H9 (cell line): ENCODE data around the gene DLG2. TPM values are rescaled to one million over a fixed set of nuclear protein-coding genes. Genes with fewer than 3 reads are reported as not detected.

Experiments
- DNase-seq: peaks from one replicate; pipeline ENCODE4 v3.0.0-alpha.2; 2017
- H2AFZ ChIP-seq: one replicate; pipeline ENCODE4 v1.6.1; 2013; ENCODE audit warnings: mild to moderate bottlenecking, low read length, control low read depth, moderate library complexity
- H2AK5ac ChIP-seq: 2 replicates; pipeline ENCODE4 v1.6.1; 2013; ENCODE audit warnings: low read length, control low read depth, mixed read lengths; ENCODE audit not compliant: insufficient read length
- H2BK120ac ChIP-seq: one replicate; pipeline ENCODE4 v1.6.1; 2013; ENCODE audit warnings: low read depth, mild to moderate bottlenecking, low read length, control low read depth, inconsistent platforms; ENCODE audit not compliant: poor library complexity, severe bottlenecking
- H2BK12ac ChIP-seq: 2 replicates; pipeline ENCODE4 v1.6.1; 2013; ENCODE audit warnings: low read length, control low read depth, mixed read lengths, low read depth; ENCODE audit not compliant: insufficient read length
- H2BK15ac ChIP-seq: 2 replicates; pipeline ENCODE4 v1.6.1; 2013; ENCODE audit warnings: low read depth, low read length, control low read depth
- H2BK20ac ChIP-seq: one replicate; pipeline ENCODE4 v1.6.1; 2013; ENCODE audit warnings: low read depth, mild to moderate bottlenecking, low read length, control low read depth, inconsistent platforms; ENCODE audit not compliant: poor library complexity, severe bottlenecking
- H2BK5ac ChIP-seq: 2 replicates; pipeline ENCODE4 v1.6.1; 2013; ENCODE audit warnings: low read length, control low read depth, mixed read lengths; ENCODE audit not compliant: insufficient read length
- H3K14ac ChIP-seq: 2 replicates; pipeline ENCODE4 v1.6.1; 2013; ENCODE audit warnings: low read length, control low read depth; ENCODE audit not compliant: insufficient read depth
- H3K18ac ChIP-seq: 2 replicates; pipeline ENCODE4 v1.6.1; 2013; ENCODE audit warnings: low read depth, mild to moderate bottlenecking, mixed read lengths, low read length, control low read depth; ENCODE audit not compliant: insufficient read length
- H3K23ac ChIP-seq: 2 replicates; pipeline ENCODE4 v1.6.1; 2013; ENCODE audit warnings: low read length, control low read depth, mixed read lengths, low read depth; ENCODE audit not compliant: insufficient read length
- H3K23me2 ChIP-seq: 2 replicates; pipeline ENCODE4 v1.6.1; 2013; ENCODE audit warnings: low read depth, mild to moderate bottlenecking, mixed read lengths, low read length, control low read depth; ENCODE audit not compliant: insufficient read length, poor library complexity, severe bottlenecking
- H3K27ac ChIP-seq: 2 replicates; pipeline ENCODE4 v1.5.1; 2013; ENCODE audit warnings: low read length, control low read depth, mixed read lengths, low read depth; ENCODE audit not compliant: insufficient read length
- H3K27me3 ChIP-seq: 2 replicates; pipeline ENCODE4 v1.6.1; 2013; ENCODE audit warnings: low read length, control low read depth, inconsistent platforms; ENCODE audit not compliant: insufficient read depth
- H3K4ac ChIP-seq: 2 replicates; pipeline ENCODE4 v1.6.1; 2013; ENCODE audit warnings: low read depth, mild to moderate bottlenecking, control low read depth, inconsistent platforms, low read length, moderate library complexity
- H3K4me1 ChIP-seq: 2 replicates; pipeline ENCODE4 v1.6.1; 2013; ENCODE audit warnings: low read length, control low read depth, inconsistent platforms; ENCODE audit not compliant: insufficient read depth
- H3K4me2 ChIP-seq: 2 replicates; pipeline ENCODE4 v1.6.1; 2013; ENCODE audit warnings: low read length, control low read depth, mixed read lengths; ENCODE audit not compliant: insufficient read length, insufficient read depth
- H3K56ac ChIP-seq: 2 replicates; pipeline ENCODE4 v1.6.1; 2013; ENCODE audit warnings: low read depth, mild to moderate bottlenecking, mixed read lengths, low read length, control low read depth; ENCODE audit not compliant: insufficient read length
- H3K79me1 ChIP-seq: 2 replicates; pipeline ENCODE4 v1.6.1; 2013; ENCODE audit warnings: low read depth, mild to moderate bottlenecking, moderate library complexity, low read length, control low read depth, inconsistent platforms; ENCODE audit not compliant: insufficient read depth, poor library complexity, severe bottlenecking
- H3K79me2 ChIP-seq: 2 replicates; pipeline ENCODE4 v1.6.1; 2013; ENCODE audit warnings: low read length, control low read depth, inconsistent platforms; ENCODE audit not compliant: insufficient read depth
- H3K9ac ChIP-seq: 2 replicates; pipeline ENCODE4 v1.6.1; 2013; ENCODE audit warnings: low read length, control low read depth, mixed read lengths; ENCODE audit not compliant: insufficient read length; ENCODE audit errors: extremely low read depth
- H3K9me3 ChIP-seq: one replicate; pipeline ENCODE4 v1.6.1; 2013; ENCODE audit warnings: low read depth, low read length, inconsistent platforms; ENCODE audit not compliant: control insufficient read depth
- H3T11ph ChIP-seq: one replicate; pipeline ENCODE4 v1.6.1; 2013; ENCODE audit warnings: mild to moderate bottlenecking, low read length, control low read depth, inconsistent platforms
- H4K20me1 ChIP-seq: one replicate; pipeline ENCODE4 v1.6.1; 2013; ENCODE audit not compliant: control insufficient read depth, insufficient read length, insufficient read depth
- H4K5ac ChIP-seq: 2 replicates; pipeline ENCODE4 v1.6.1; 2013; ENCODE audit warnings: low read depth, mild to moderate bottlenecking, mixed read lengths, low read length, control low read depth; ENCODE audit not compliant: insufficient read length
- H4K8ac ChIP-seq: replicated peaks from 2 replicates; pipeline ENCODE4 v1.6.1; 2013; ENCODE audit warnings: low read length, control low read depth, mixed read lengths, low read depth; ENCODE audit not compliant: insufficient read length
- H4K91ac ChIP-seq: 2 replicates; pipeline ENCODE4 v1.6.1; 2013; ENCODE audit warnings: low read depth, mild to moderate bottlenecking, moderate library complexity, mixed read lengths, low read length, control low read depth; ENCODE audit not compliant: insufficient read length
- H3K27ac Mint-ChIP-seq, 3 experiments: 2 replicates in 2 of 3; 3 replicates in 1 of 3; pipeline ENCODE4 v1.8.0; 2020 to 2021; ENCODE audit warnings: mixed read lengths in 3 of 3, mild to moderate bottlenecking in 1 of 3, moderate library complexity in 1 of 3
- H3K27me3 Mint-ChIP-seq: 2 replicates; pipeline ENCODE4 v1.8.0; 2021; ENCODE audit warnings: low read depth, mild to moderate bottlenecking, moderate library complexity, mixed read lengths
- H3K36me3 Mint-ChIP-seq, 3 experiments: 2 replicates in 2 of 3; 3 replicates in 1 of 3; pipeline ENCODE4 v1.8.0; 2020 to 2021; ENCODE audit warnings: low read depth in 3 of 3, mixed read lengths in 3 of 3; ENCODE audit not compliant: insufficient read depth in 1 of 3
- H3K4me1 Mint-ChIP-seq, 2 experiments: 2 replicates each; pipeline ENCODE4 v1.8.0; 2020; ENCODE audit warnings: mixed read lengths in 2 of 2
- H3K4me3 Mint-ChIP-seq, 2 experiments: 2 replicates in 1 of 2; 3 replicates in 1 of 2; pipeline ENCODE4 v1.8.0; 2020 to 2021; ENCODE audit warnings: mild to moderate bottlenecking in 2 of 2, mixed read lengths in 2 of 2, moderate library complexity in 1 of 2
- H3K9me3 Mint-ChIP-seq, 2 experiments: 2 replicates in 1 of 2; 3 replicates in 1 of 2; pipeline ENCODE4 v1.8.0; 2020; ENCODE audit warnings: mild to moderate bottlenecking in 2 of 2, mixed read lengths in 2 of 2, moderate library complexity in 1 of 2
- CTCF ChIP-seq: fragments of 200-600 bp; sonication (generic); conservative IDR thresholded peaks from 3 replicates; pipeline ENCODE4 v1.8.0; 2021; ENCODE audit warnings: antibody characterized with exemption, mild to moderate bottlenecking
- WGBS: extraction: QIAGEN DNeasy Blood & Tissue Kit; methylation state at CpG from one replicate; pipeline ENCODE4 v1.1.7; 2013; ENCODE audit warnings: missing lambda C conversion rate, low lambda C conversion rate, mixed read lengths; ENCODE audit not compliant: insufficient read length; ENCODE audit errors: extremely low coverage; 5-methylcytosine and 5-hydroxymethylcytosine counted together
- total RNA-seq: library from RNA; stranded (reverse); gene quantifications from 2 replicates; pipeline ENCODE4 v1.2.1, GENCODE V29; 2021

Gene DLG2
- total RNA-seq, 1 experiment from 2014 or later, result 8.0 TPM

- no peaks in the 10 kb centered on the region for H3K9me3 Mint-ChIP-seq
- no CpG with 5 or more reads among the region's 2 CpGs for WGBS
- Histone ChIP-seq H2BK15ac (no peak overlapping the region), H2BK5ac (no peak overlapping the region), H2AK5ac (no peak overlapping the region), H3T11ph (no peak overlapping the region), H3K4ac (no peak overlapping the region), H3K79me2 (no peaks in the 10 kb centered on the region), H2AFZ (no peak overlapping the region), H3K23ac (no peak overlapping the region), H3K27ac (no peak overlapping the region), H3K4me2 (no peak overlapping the region), H3K4me1 (no peaks in the 10 kb centered on the region), H4K20me1 (no peaks in the 10 kb centered on the region), H3K9me3 (no peaks in the 10 kb centered on the region), H3K79me1 (no peaks in the 10 kb centered on the region), H4K8ac (no peak overlapping the region), H2BK12ac (no peak overlapping the region), H4K5ac (no peak overlapping the region), H3K27me3 (no peaks in the 10 kb centered on the region), H3K18ac (no peak overlapping the region), H3K14ac (no peak overlapping the region), H3K23me2 (no peaks in the 10 kb centered on the region), H4K91ac (no peak overlapping the region), H3K9ac (no peak overlapping the region), H2BK20ac (no peak overlapping the region), H2BK120ac (no peak overlapping the region), H3K56ac (no peak overlapping the region)
- peaks cover 2 to 4% of the 10 kb centered on the region in 2 experiments; a peak in 3 of 4 replicates for H3K4me1 Mint-ChIP-seq
- no peak overlapping the region for H3K27ac Mint-ChIP-seq
- no peak for DNase-seq
- TF ChIP-seq CTCF, result no peak
- H3K4me3 Mint-ChIP-seq, result no peak overlapping the region
- no peaks in the 10 kb centered on the region for H3K36me3 Mint-ChIP-seq
- H3K27me3 Mint-ChIP-seq, result no peaks in the 10 kb centered on the region
Measured at GRCh38 chr11:84929738-84930137, 697.4 kb downstream of the DLG2 start.
